HEK293T (cell line): ENCODE data around the gene SCN4B.

Experiments used
- FOXA1 ChIP-seq: fragments of 450-650 bp; IDR thresholded peaks from 2 replicates; pipeline ENCODE4 v1.6.1; 2016; ENCODE audit warnings: mild to moderate bottlenecking
- FOXK2 ChIP-seq: fragments of 450-650 bp; IDR thresholded peaks from 2 replicates; pipeline ENCODE4 v1.6.1; 2016; ENCODE audit warnings: mild to moderate bottlenecking
- LEF1 ChIP-seq: fragments of 450-650 bp; IDR thresholded peaks from 2 replicates; pipeline ENCODE4 v1.6.1; 2017; ENCODE audit warnings: mild to moderate bottlenecking, borderline replicate concordance
- PKNOX1 ChIP-seq: fragments of 450-650 bp; IDR thresholded peaks from 2 replicates; pipeline ENCODE4 v1.6.1; 2016
- SP1 ChIP-seq: fragments of 450-650 bp; IDR thresholded peaks from 2 replicates; pipeline ENCODE4 v1.6.1; 2017
- ZNF384 ChIP-seq: fragments of 450-650 bp; IDR thresholded peaks from 2 replicates; pipeline ENCODE4 v1.6.1; 2016

- TF ChIP-seq SP1, result no peak
- TF ChIP-seq PKNOX1, result no peak
- no peak for TF ChIP-seq FOXA1
- TF ChIP-seq FOXK2, result no peak
- TF ChIP-seq ZNF384, result no peak
- TF ChIP-seq LEF1, result no peak
Measured at GRCh38 chr11:118172356-118172755, 19.7 kb upstream of the SCN4B start.
